Measurements from ENCODE around the gene SNX14. TPM values are rescaled to one million over a fixed set of nuclear protein-coding genes. Genes with fewer than 3 reads are reported as not detected.

The SNX14 gene
- total and polyA plus RNA-seq, 5 donors, result 35.5 to 45.9 (median 42.1) TPM

DNA sequence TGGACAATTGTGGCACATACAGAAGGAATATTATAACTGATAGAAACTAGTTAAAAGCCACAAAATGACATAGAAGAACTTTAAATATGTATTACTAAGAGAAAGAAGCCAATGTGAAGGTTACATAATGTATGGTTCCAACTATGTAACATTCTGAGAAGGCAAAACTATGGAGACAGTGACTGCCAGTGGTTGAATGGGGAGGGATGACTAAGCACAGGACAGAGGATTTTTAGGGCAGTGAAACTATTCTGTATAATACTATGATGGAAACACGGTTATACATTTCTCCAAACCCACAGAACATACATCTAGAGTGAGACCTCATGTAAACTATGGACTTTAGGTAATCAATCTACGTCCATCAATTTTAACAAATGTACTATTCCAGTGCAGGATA lies 26.6 kb upstream of the SNX14 start:
- no peak for DNase-seq
- H3K9me3 ChIP-seq (ENCODE audit: control insufficient read depth, low read length), result no peaks in the 10 kb centered on the region
- H3K4me1 ChIP-seq (ENCODE audit: control insufficient read depth, insufficient read depth, low read length), result no peaks in the 10 kb centered on the region
- H3K27ac ChIP-seq (ENCODE audit: low read length), result no peak overlapping the region
- ATAC-seq, result no peak
- H3K27me3 ChIP-seq (ENCODE audit: control insufficient read depth, insufficient read depth), result no peaks in the 10 kb centered on the region
- 89% methylated on average over 2 of the region's 2 CpGs for WGBS
- intact Hi-C loops (cut with DNase I), result no loop called here
- H3K4me3 ChIP-seq (ENCODE audit: low read length), result no peak overlapping the region

DNA sequence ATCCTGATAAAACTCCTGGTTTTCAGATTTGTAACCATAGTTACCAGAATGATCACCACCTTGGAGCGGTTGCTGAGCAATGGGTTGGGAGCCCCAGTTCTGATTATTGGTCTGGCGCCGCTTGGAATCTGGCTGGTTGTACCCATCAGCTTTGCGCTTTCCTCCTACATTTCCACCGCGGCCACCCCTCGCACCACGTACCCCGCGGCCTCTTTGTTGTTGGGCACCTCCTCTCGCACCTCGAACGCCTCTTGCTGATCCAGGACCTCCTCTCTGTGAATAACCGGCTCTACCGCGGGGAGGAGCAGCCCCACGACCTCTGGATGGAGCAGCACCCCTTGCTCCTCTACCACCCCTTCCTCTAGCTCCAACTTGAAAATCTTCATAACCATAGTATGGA lies 21.1 kb upstream of the SNX14 start:
- 98% methylated on average over 17 of the region's 17 CpGs for WGBS
- intact Hi-C loops (cut with DNase I), result no loop called here

DNA sequence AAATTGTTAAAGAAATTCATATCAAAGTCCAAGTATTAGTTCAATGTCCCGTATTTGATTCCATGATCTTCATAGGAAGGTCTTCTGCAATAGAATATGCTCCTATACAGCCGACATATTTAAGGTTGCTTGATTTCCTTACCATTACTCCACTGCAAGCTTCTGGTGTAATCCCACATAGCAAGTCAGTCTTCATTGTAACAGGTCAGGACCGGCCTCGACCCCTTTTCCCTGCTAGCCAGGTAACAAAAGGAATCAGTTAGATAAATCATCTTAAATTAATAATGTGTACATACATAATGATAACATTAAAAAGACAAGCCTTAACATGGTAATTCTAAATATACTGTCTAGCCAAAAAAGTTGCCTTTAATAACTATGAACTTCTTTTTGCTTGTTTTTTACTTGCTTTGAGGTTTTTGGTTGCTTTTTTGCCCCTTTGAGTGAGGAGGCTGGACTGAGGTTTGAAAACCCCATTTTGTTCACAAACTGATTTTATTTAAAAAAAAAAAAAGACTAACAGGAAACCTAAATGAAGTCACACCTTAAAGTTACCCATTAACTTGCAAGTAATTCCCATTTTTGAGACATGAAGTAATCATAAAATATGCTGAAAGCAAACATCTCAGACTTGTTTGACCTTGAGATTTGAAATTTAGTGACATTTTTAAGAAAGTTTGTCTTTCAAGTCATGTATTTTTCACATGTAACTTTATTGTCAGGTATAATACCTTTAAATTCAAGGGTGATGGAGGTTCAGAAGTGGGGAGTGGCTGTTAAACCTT lies 19.2 kb upstream of the SNX14 start:
- Histone ChIP-seq H3K4me1 (ENCODE audit: control insufficient read depth, insufficient read depth, low read length) (no peaks in the 10 kb centered on the region), H3K4me3 (ENCODE audit: low read length) (no peak overlapping the region), H3K27ac (ENCODE audit: low read length) (no peak overlapping the region), H3K9me3 (ENCODE audit: control insufficient read depth, low read length) (no peaks in the 10 kb centered on the region), H3K27me3 (ENCODE audit: control insufficient read depth, insufficient read depth) (no peaks in the 10 kb centered on the region)
- DNase-seq (no peak), ATAC-seq (no peak)
- intact Hi-C loops (cut with DNase I), result no loop called here
- WGBS, result 96% methylated on average over 4 of the region's 4 CpGs

More for the DNA sequence above, 21.1 kb upstream of the SNX14 start:
- H3K27ac ChIP-seq (ENCODE audit: low read length), result no peak overlapping the region
- no peaks in the 10 kb centered on the region for H3K4me1 ChIP-seq (ENCODE audit: control insufficient read depth, insufficient read depth, low read length)
- H3K27me3 ChIP-seq (ENCODE audit: control insufficient read depth, insufficient read depth), result no peaks in the 10 kb centered on the region
- H3K4me3 ChIP-seq (ENCODE audit: low read length), result no peak overlapping the region
- H3K9me3 ChIP-seq (ENCODE audit: control insufficient read depth, low read length), result no peaks in the 10 kb centered on the region
- DNase-seq (no peak), ATAC-seq (no peak)

DNA sequence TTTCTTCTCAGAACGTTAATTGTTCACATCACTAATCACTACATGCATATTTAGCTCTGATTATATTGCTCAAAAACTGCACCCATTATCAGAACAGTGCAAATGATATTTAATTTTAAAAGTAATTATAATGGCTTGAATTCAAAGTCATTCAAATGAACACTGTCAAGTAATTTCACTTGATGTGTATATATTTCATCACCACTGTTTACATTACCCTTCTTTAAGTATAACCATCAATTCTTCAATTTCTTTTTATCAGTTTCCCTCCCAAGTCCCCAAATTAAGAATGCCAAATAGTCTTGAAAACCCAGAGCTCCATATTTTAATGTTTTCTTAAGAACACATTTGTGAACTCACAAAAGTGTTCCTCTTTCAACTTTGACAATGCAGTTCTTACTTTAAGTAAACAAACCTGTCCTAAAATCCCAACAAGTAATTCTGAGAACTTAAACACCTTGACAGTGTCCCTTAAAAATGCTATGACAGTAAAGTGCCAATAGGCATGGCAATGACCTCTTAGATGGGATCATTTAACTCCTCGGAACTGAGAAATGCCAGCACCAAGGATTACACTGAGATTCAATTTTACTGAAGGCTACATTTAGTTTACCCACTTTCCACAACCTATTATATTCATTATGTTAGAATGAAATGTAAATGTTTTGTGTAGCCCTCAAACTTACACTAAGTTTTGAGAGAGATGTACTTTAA lies 16.7 kb upstream of the SNX14 start:
- WGBS, result 90% methylated on average over 2 of the region's 2 CpGs
- no peaks in the 10 kb centered on the region for H3K9me3 ChIP-seq (ENCODE audit: control insufficient read depth, low read length)
- H3K27me3 ChIP-seq (ENCODE audit: control insufficient read depth, insufficient read depth), result no peaks in the 10 kb centered on the region
- no peak overlapping the region for H3K27ac ChIP-seq (ENCODE audit: low read length)
- ATAC-seq (no peak), DNase-seq (no peak)
- H3K4me3 ChIP-seq (ENCODE audit: low read length), result no peak overlapping the region
- H3K4me1 ChIP-seq (ENCODE audit: control insufficient read depth, insufficient read depth, low read length), result no peaks in the 10 kb centered on the region
- intact Hi-C loops (cut with DNase I), result no loop called here

DNA sequence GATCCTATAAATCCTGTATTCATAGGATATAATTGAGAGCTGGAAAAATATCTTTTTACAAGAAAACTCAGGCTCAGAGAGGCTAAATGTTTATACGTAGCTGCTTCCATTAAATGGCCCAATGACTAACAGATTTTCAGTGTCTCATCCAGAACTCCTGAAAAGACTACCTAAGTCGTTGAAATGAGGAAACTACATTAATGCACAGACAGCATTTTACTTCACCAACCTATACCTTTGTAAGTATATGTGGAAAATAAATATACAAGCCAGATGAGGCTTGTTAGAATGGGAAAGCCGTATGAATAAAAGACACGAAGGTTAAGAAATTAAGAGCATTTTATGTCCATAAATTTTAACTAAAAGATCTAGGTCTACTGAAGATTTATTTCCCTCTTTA lies 8.4 kb upstream of the SNX14 start:
- 88% methylated on average over 4 of the region's 4 CpGs for WGBS
- intact Hi-C loops (cut with DNase I), result no loop called here

DNA sequence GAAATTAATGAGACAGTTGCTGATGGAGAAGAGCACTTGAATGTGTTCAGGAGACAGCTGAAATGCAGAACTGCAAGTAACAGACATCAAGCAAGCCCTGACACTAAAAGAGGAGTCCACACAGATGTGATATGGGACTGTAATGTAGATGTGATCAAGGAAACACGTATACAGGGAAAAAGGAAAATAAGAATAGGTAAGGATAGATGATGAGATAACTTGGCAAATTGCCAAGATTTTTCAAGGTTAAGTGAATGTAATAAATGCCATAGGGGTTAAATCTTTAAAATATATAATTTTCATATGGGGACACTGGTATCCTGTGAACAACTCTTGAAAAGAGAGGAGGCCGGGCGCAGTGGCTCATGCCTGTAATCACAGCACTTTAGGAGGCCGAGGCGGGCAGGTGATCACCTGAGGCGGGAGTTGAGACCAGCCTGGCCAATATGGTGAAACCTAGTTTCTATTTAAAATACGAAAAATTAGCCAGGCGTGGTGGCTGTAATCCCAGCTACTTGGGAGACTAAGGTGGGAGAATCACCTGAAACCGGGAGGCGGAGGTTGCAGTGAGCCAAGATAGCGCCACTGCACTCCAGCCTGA lies 7.2 kb upstream of the SNX14 start:
- no peak for DNase-seq
- WGBS, result 91% methylated on average over 11 of the region's 11 CpGs

More for the DNA sequence above, 8.4 kb upstream of the SNX14 start:
- DNase-seq, result no peak
- H3K4me3 ChIP-seq (ENCODE audit: low read length), result no peak overlapping the region
- no peak overlapping the region for H3K27ac ChIP-seq (ENCODE audit: low read length)
- ATAC-seq, result no peak
- no peaks in the 10 kb centered on the region for H3K9me3 ChIP-seq (ENCODE audit: control insufficient read depth, low read length)
- H3K4me1 ChIP-seq (ENCODE audit: control insufficient read depth, insufficient read depth, low read length), result no peaks in the 10 kb centered on the region
- no peaks in the 10 kb centered on the region for H3K27me3 ChIP-seq (ENCODE audit: control insufficient read depth, insufficient read depth)

DNA sequence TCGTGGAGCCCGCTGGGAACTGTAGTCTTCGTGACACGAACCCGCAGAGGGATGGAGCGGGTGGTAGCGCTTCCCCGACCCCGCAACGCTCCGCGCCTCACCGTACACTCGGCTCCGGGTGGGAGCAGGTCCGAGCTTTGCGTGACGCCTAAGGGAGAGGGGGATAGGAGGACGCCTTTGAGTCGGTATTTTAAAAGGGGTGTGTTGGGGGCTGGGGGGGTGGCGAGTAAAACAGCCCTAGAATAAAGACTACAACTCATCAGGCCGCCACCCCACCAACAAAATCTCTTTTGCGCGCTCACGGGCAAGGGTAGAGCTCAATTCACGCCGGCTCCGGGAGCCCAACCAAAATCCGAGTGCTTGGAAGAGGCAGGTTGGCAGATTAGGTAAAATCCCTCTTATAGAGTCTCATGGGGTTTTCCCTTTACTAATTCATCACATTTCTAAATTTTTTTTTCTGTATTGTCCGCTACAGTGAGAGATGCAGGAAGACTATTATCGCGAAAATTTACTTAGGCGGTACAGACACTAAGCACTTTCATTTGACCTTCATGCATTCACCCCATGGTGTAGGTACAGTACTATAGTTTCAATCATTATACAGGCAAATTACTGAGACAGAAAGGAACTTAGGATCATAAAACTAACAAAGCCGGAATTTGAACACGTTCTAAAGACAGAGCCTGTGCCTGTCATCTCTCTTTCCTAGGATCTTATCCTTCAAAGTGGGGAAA lies 706 bp upstream of the SNX14 start:
- under 1% methylated on average over 35 of the region's 35 CpGs for WGBS
- peak in 1 of 2 donors; percentile 1 for ATAC-seq
- intact Hi-C loops (cut with DNase I), result loop anchor here in 2 of 4 donors (5.0 kb wide), 2 partner anchors 48 to 83 kb away; partner anchors contain the start of gene SYNCRIP (in 1 of the 2)

More for the DNA sequence above, 7.2 kb upstream of the SNX14 start:
- no peaks in the 10 kb centered on the region for H3K4me1 ChIP-seq (ENCODE audit: control insufficient read depth, insufficient read depth, low read length)
- no peaks in the 10 kb centered on the region for H3K9me3 ChIP-seq (ENCODE audit: control insufficient read depth, low read length)
- no peak for ATAC-seq
- H3K27me3 ChIP-seq (ENCODE audit: control insufficient read depth, insufficient read depth), result no peaks in the 10 kb centered on the region
- no peak overlapping the region for H3K4me3 ChIP-seq (ENCODE audit: low read length)
- no peak overlapping the region for H3K27ac ChIP-seq (ENCODE audit: low read length)
- intact Hi-C loops (cut with DNase I), result no loop called here

DNA sequence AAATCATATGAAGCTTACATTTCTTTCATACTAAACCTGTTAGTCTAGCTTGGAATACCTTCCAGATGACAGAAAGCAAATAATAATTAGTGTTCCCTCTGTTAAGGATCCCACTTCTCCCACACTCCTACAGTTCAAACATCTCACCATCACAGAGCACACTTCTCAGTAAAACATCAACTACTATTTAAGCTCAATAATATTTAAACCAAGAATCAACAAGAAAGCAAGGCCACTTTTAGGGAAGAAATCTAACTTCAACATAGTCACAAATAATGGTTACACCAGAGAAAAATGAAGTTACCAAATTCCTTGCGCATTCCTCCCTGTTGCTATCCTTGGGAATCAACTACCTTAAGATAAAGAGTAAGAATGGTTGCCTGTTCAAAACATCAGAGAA lies 1.6 kb downstream of the SNX14 start:
- intact Hi-C loops (cut with DNase I), result loop anchor here in 2 of 4 donors (5.0 kb wide), 2 partner anchors 50 to 85 kb away; partner anchors contain the start of gene SYNCRIP (in 1 of the 2)
- WGBS, result 97% methylated on average over 1 of the region's 1 CpG
- H3K4me3 ChIP-seq (ENCODE audit: low read length), result no peak overlapping the region
- no peak for ATAC-seq
- H3K4me1 ChIP-seq (ENCODE audit: control insufficient read depth, insufficient read depth, low read length), result peaks cover 3% of the 10 kb centered on the region
- DNase-seq, result no peak
- no peak overlapping the region for H3K27ac ChIP-seq (ENCODE audit: low read length)
- H3K9me3 ChIP-seq (ENCODE audit: control insufficient read depth, low read length), result no peaks in the 10 kb centered on the region
- H3K27me3 ChIP-seq (ENCODE audit: control insufficient read depth, insufficient read depth), result no peaks in the 10 kb centered on the region

More for the DNA sequence above, 706 bp upstream of the SNX14 start:
- no peaks in the 10 kb centered on the region for H3K27me3 ChIP-seq (ENCODE audit: control insufficient read depth, insufficient read depth)
- peak overlapping the region; percentile 64 for H3K4me3 ChIP-seq (ENCODE audit: low read length)
- peak overlapping the region; percentile 92 for H3K27ac ChIP-seq (ENCODE audit: low read length)
- peaks cover 3% of the 10 kb centered on the region for H3K4me1 ChIP-seq (ENCODE audit: control insufficient read depth, insufficient read depth, low read length)
- DNase-seq, result no peak
- no peaks in the 10 kb centered on the region for H3K9me3 ChIP-seq (ENCODE audit: control insufficient read depth, low read length)

DNA sequence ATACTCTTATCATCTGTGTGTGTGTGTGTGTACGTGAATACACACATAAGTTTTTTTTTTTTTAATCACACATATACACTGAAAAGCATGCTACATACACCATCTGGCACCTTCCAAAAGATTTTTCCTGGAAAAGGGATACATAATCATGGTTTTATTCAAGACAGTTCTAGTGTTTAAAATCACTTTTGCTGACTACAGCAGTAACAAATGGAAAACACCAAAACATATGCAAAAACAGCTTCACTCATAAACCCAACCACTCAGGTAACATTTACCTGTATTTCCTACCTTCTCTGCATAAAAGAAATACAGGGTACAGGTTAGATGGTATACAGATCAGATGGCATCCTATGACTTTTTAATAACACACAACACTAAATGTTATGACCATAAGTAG lies 2.5 kb downstream of the SNX14 start:
- Histone ChIP-seq H3K4me1 (ENCODE audit: control insufficient read depth, insufficient read depth, low read length) (peaks cover 3% of the 10 kb centered on the region), H3K27me3 (ENCODE audit: control insufficient read depth, insufficient read depth) (no peaks in the 10 kb centered on the region), H3K9me3 (ENCODE audit: control insufficient read depth, low read length) (no peaks in the 10 kb centered on the region), H3K4me3 (ENCODE audit: low read length) (no peak overlapping the region), H3K27ac (ENCODE audit: low read length) (no peak overlapping the region)
- no peak for DNase-seq
- no peak for ATAC-seq
- intact Hi-C loops (cut with DNase I), result loop anchor here in 2 of 4 donors (5.0 kb wide), 2 partner anchors 51 to 86 kb away; partner anchors contain the start of gene SYNCRIP (in 1 of the 2)
- 95% methylated on average over 1 of the region's 1 CpG for WGBS

DNA sequence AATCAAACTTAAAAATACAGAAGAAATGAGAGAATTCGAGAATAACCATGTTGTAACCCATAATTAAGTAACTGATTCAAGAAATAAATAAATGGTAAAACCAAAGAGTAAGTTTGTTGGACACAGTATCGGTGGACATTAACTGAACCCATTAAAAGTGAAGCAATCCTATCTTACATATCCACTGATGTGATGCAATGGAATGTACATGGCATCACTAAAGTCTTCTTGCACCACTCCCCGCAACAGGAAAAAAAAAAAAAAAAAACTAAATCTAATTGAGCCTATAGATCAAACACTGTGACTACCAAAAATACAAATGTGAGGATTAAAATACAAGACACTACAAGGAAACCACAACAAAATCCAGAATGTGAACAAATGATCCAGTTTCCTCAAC lies 7.9 kb downstream of the SNX14 start:
- WGBS, result 95% methylated on average over 3 of the region's 3 CpGs
- Histone ChIP-seq H3K4me1 (ENCODE audit: control insufficient read depth, insufficient read depth, low read length) (peaks cover 4% of the 10 kb centered on the region), H3K27me3 (ENCODE audit: control insufficient read depth, insufficient read depth) (no peaks in the 10 kb centered on the region), H3K4me3 (ENCODE audit: low read length) (no peak overlapping the region), H3K27ac (ENCODE audit: low read length) (no peak overlapping the region), H3K9me3 (ENCODE audit: control insufficient read depth, low read length) (no peaks in the 10 kb centered on the region)
- DNase-seq, result no peak
- intact Hi-C loops (cut with DNase I), result no loop called here
- no peak for ATAC-seq

Measured in right cardiac atrium (tissue), 5 donors.